ENCODE measurements around the gene TNFRSF4. TPM values are rescaled to one million over a fixed set of nuclear protein-coding genes. Genes with fewer than 3 reads are reported as not detected.

The TNFRSF4 gene
- total RNA-seq, 1 donor from 2014 or later: 0.52 TPM

GRCh38 chr1:1227386-1227785 lies 13.4 kb upstream of the TNFRSF4 start:
- peaks cover 29 to 48% (median 34%) of the 10 kb centered on the region in 3 donors for H3K36me3 ChIP-seq (ENCODE audit: control insufficient read depth in 3 of 3, insufficient read depth in 3 of 3, low read length in 3 of 3)

GRCh38 chr1:1226566-1227362 lies 12.8 kb upstream of the TNFRSF4 start:
- H3K36me3 ChIP-seq (ENCODE audit: control insufficient read depth in 3 of 3, insufficient read depth in 3 of 3, low read length in 3 of 3): peaks cover 32 to 54% (median 39%) of the 10 kb centered on the region in 3 donors
- no peak overlapping the region for H3K4me3 ChIP-seq (ENCODE audit: low read length in 3 of 3)
- H3K27me3 ChIP-seq (ENCODE audit: control insufficient read depth in 3 of 3, insufficient read depth in 3 of 3, low read length in 3 of 3): no peaks in the 10 kb centered on the region
- H3K9ac ChIP-seq (ENCODE audit: low read depth in 1 of 3, low read length in 3 of 3): no peak overlapping the region
- H3K27ac ChIP-seq (ENCODE audit: low read depth, low read length): no peak overlapping the region
- no peaks in the 10 kb centered on the region for H3K9me3 ChIP-seq (ENCODE audit: control insufficient read depth in 3 of 3, low read length in 3 of 3)
- peaks cover 23 to 42% (median 32%) of the 10 kb centered on the region in 3 donors for H3K4me1 ChIP-seq (ENCODE audit: control insufficient read depth in 3 of 3, insufficient read depth in 3 of 3, low read length in 3 of 3)

More at GRCh38 chr1:1227386-1227785, 13.4 kb upstream of the TNFRSF4 start:
- H3K4me1 ChIP-seq (ENCODE audit: control insufficient read depth in 3 of 3, insufficient read depth in 3 of 3, low read length in 3 of 3): peaks cover 23 to 42% (median 32%) of the 10 kb centered on the region in 3 donors
- H3K27me3 ChIP-seq (ENCODE audit: control insufficient read depth in 3 of 3, insufficient read depth in 3 of 3, low read length in 3 of 3): no peaks in the 10 kb centered on the region
- no peak overlapping the region for H3K27ac ChIP-seq (ENCODE audit: low read depth, low read length)
- H3K4me3 ChIP-seq (ENCODE audit: low read length in 3 of 3): no peak overlapping the region
- no peak overlapping the region for H3K9ac ChIP-seq (ENCODE audit: low read depth in 1 of 3, low read length in 3 of 3)
- H3K9me3 ChIP-seq (ENCODE audit: control insufficient read depth in 3 of 3, low read length in 3 of 3): no peaks in the 10 kb centered on the region

- Histone ChIP-seq H3K36me3 (ENCODE audit: control insufficient read depth in 3 of 3, insufficient read depth in 3 of 3, low read length in 3 of 3) (peaks cover 40 to 61% (median 46%) of the 10 kb centered on the region in 3 donors), H3K4me1 (ENCODE audit: control insufficient read depth in 3 of 3, insufficient read depth in 3 of 3, low read length in 3 of 3) (peaks cover 20 to 36% (median 29%) of the 10 kb centered on the region in 3 donors), H3K4me3 (ENCODE audit: low read length in 3 of 3) (no peak overlapping the region), H3K9me3 (ENCODE audit: control insufficient read depth in 3 of 3, low read length in 3 of 3) (no peaks in the 10 kb centered on the region), H3K27ac (ENCODE audit: low read depth, low read length) (no peak overlapping the region), H3K9ac (ENCODE audit: low read depth in 1 of 3, low read length in 3 of 3) (peak overlapping the region in 1 of 3 donors; percentile 8), H3K27me3 (ENCODE audit: control insufficient read depth in 3 of 3, insufficient read depth in 3 of 3, low read length in 3 of 3) (no peaks in the 10 kb centered on the region)
These were observed 12.0 kb upstream of the TNFRSF4 start for GRCh38 chr1:1225913-1226312.

GRCh38 chr1:1225238-1225845 lies 11.4 kb upstream of the TNFRSF4 start:
- Histone ChIP-seq H3K27ac (ENCODE audit: low read depth, low read length) (no peak overlapping the region), H3K36me3 (ENCODE audit: control insufficient read depth in 3 of 3, insufficient read depth in 3 of 3, low read length in 3 of 3) (peaks cover 45 to 62% (median 52%) of the 10 kb centered on the region in 3 donors), H3K4me3 (ENCODE audit: low read length in 3 of 3) (no peak overlapping the region), H3K27me3 (ENCODE audit: control insufficient read depth in 3 of 3, insufficient read depth in 3 of 3, low read length in 3 of 3) (no peaks in the 10 kb centered on the region), H3K4me1 (ENCODE audit: control insufficient read depth in 3 of 3, insufficient read depth in 3 of 3, low read length in 3 of 3) (peaks cover 14 to 30% (median 23%) of the 10 kb centered on the region in 3 donors), H3K9me3 (ENCODE audit: control insufficient read depth in 3 of 3, low read length in 3 of 3) (no peaks in the 10 kb centered on the region), H3K9ac (ENCODE audit: low read depth in 1 of 3, low read length in 3 of 3) (no peak overlapping the region)

- H3K27me3 ChIP-seq (ENCODE audit: control insufficient read depth in 3 of 3, insufficient read depth in 3 of 3, low read length in 3 of 3): no peaks in the 10 kb centered on the region
- no peak overlapping the region for H3K27ac ChIP-seq (ENCODE audit: low read depth, low read length)
- H3K4me1 ChIP-seq (ENCODE audit: control insufficient read depth in 3 of 3, insufficient read depth in 3 of 3, low read length in 3 of 3): peaks cover 0 to 16% (median 9%) of the 10 kb centered on the region in 3 donors
- H3K4me3 ChIP-seq (ENCODE audit: low read length in 3 of 3): no peak overlapping the region
- H3K9me3 ChIP-seq (ENCODE audit: control insufficient read depth in 3 of 3, low read length in 3 of 3): no peaks in the 10 kb centered on the region
- no peak overlapping the region for H3K9ac ChIP-seq (ENCODE audit: low read depth in 1 of 3, low read length in 3 of 3)
- H3K36me3 ChIP-seq (ENCODE audit: control insufficient read depth in 3 of 3, insufficient read depth in 3 of 3, low read length in 3 of 3): peaks cover 52 to 66% (median 57%) of the 10 kb centered on the region in 3 donors
These were observed 9.9 kb upstream of the TNFRSF4 start for GRCh38 chr1:1223891-1224290.

GRCh38 chr1:1223321-1223720 lies 9.4 kb upstream of the TNFRSF4 start:
- Histone ChIP-seq H3K9me3 (ENCODE audit: control insufficient read depth in 3 of 3, low read length in 3 of 3) (no peaks in the 10 kb centered on the region), H3K9ac (ENCODE audit: low read depth in 1 of 3, low read length in 3 of 3) (no peak overlapping the region), H3K4me3 (ENCODE audit: low read length in 3 of 3) (no peak overlapping the region), H3K27me3 (ENCODE audit: control insufficient read depth in 3 of 3, insufficient read depth in 3 of 3, low read length in 3 of 3) (no peaks in the 10 kb centered on the region), H3K27ac (ENCODE audit: low read depth, low read length) (no peak overlapping the region), H3K36me3 (ENCODE audit: control insufficient read depth in 3 of 3, insufficient read depth in 3 of 3, low read length in 3 of 3) (peaks cover 57 to 65% (median 62%) of the 10 kb centered on the region in 3 donors), H3K4me1 (ENCODE audit: control insufficient read depth in 3 of 3, insufficient read depth in 3 of 3, low read length in 3 of 3) (peaks cover 0 to 13% (median 7%) of the 10 kb centered on the region in 3 donors)

- Histone ChIP-seq H3K4me3 (ENCODE audit: low read length in 3 of 3) (no peak overlapping the region), H3K9ac (ENCODE audit: low read depth in 1 of 3, low read length in 3 of 3) (no peak overlapping the region), H3K9me3 (ENCODE audit: control insufficient read depth in 3 of 3, low read length in 3 of 3) (no peaks in the 10 kb centered on the region), H3K4me1 (ENCODE audit: control insufficient read depth in 3 of 3, insufficient read depth in 3 of 3, low read length in 3 of 3) (peaks cover 0 to 13% (median 7%) of the 10 kb centered on the region in 3 donors), H3K27ac (ENCODE audit: low read depth, low read length) (no peak overlapping the region), H3K36me3 (ENCODE audit: control insufficient read depth in 3 of 3, insufficient read depth in 3 of 3, low read length in 3 of 3) (peaks cover 56 to 64% (median 64%) of the 10 kb centered on the region in 3 donors), H3K27me3 (ENCODE audit: control insufficient read depth in 3 of 3, insufficient read depth in 3 of 3, low read length in 3 of 3) (no peaks in the 10 kb centered on the region)
These were observed 8.7 kb upstream of the TNFRSF4 start for GRCh38 chr1:1222575-1223225.

- H3K27me3 ChIP-seq (ENCODE audit: control insufficient read depth in 3 of 3, insufficient read depth in 3 of 3, low read length in 3 of 3): no peaks in the 10 kb centered on the region
- no peaks in the 10 kb centered on the region for H3K9me3 ChIP-seq (ENCODE audit: control insufficient read depth in 3 of 3, low read length in 3 of 3)
- no peak overlapping the region for H3K27ac ChIP-seq (ENCODE audit: low read depth, low read length)
- H3K4me3 ChIP-seq (ENCODE audit: low read length in 3 of 3): no peak overlapping the region
- no peak overlapping the region for H3K9ac ChIP-seq (ENCODE audit: low read depth in 1 of 3, low read length in 3 of 3)
- H3K36me3 ChIP-seq (ENCODE audit: control insufficient read depth in 3 of 3, insufficient read depth in 3 of 3, low read length in 3 of 3): peaks cover 54 to 63% (median 60%) of the 10 kb centered on the region in 3 donors
- H3K4me1 ChIP-seq (ENCODE audit: control insufficient read depth in 3 of 3, insufficient read depth in 3 of 3, low read length in 3 of 3): peaks cover 0 to 13% (median 9%) of the 10 kb centered on the region in 3 donors
These were observed 8.1 kb upstream of the TNFRSF4 start for GRCh38 chr1:1221887-1222574.

- H3K27me3 ChIP-seq (ENCODE audit: control insufficient read depth in 3 of 3, insufficient read depth in 3 of 3, low read length in 3 of 3): no peaks in the 10 kb centered on the region
- H3K9ac ChIP-seq (ENCODE audit: low read depth in 1 of 3, low read length in 3 of 3): no peak overlapping the region
- H3K36me3 ChIP-seq (ENCODE audit: control insufficient read depth in 3 of 3, insufficient read depth in 3 of 3, low read length in 3 of 3): peaks cover 52 to 60% (median 58%) of the 10 kb centered on the region in 3 donors
- H3K4me1 ChIP-seq (ENCODE audit: control insufficient read depth in 3 of 3, insufficient read depth in 3 of 3, low read length in 3 of 3): peaks cover 3 to 10% (median 7%) of the 10 kb centered on the region in 3 donors
- no peak overlapping the region for H3K27ac ChIP-seq (ENCODE audit: low read depth, low read length)
- H3K9me3 ChIP-seq (ENCODE audit: control insufficient read depth in 3 of 3, low read length in 3 of 3): no peaks in the 10 kb centered on the region
- H3K4me3 ChIP-seq (ENCODE audit: low read length in 3 of 3): no peak overlapping the region
These were observed 6.2 kb upstream of the TNFRSF4 start for GRCh38 chr1:1220197-1220596.

Measured in skeletal muscle tissue (tissue), 4 donors.